K562 (cell line): ENCODE results near the gene CHM. TPM values are rescaled to one million over a fixed set of nuclear protein-coding genes. Genes with fewer than 3 reads are reported as not detected.

Experiments
- ARID4B ChIP-seq: sonication (generic); formaldehyde crosslinking; IDR thresholded peaks from 2 replicates; pipeline ENCODE4 v1.8.0; 2022; ENCODE audit warnings: mild to moderate bottlenecking, missing genetic modification reagents
- CREB3L1 ChIP-seq: fragments of 450-650 bp; IDR thresholded peaks from 2 replicates; pipeline ENCODE4 v1.6.1; 2014; ENCODE audit warnings: low read depth, mild to moderate bottlenecking, moderate library complexity, borderline replicate concordance
- DMBX1 ChIP-seq: fragments of 250-450 bp; sonication (Bioruptor Pico); IDR thresholded peaks from 2 replicates; pipeline ENCODE4 v1.8.0; 2022; ENCODE audit warnings: inconsistent platforms, mild to moderate bottlenecking, moderate library complexity, borderline replicate concordance
- FOXK2 ChIP-seq, 2 experiments: fragments of 450-650 bp; IDR thresholded peaks in 1 of 2; conservative IDR thresholded peaks in 1 of 2; 2 replicates each; pipeline ENCODE4 v1.6.1; 2016; ENCODE audit warnings: low read depth in 2 of 2, mild to moderate bottlenecking in 1 of 2
- GABPB1 ChIP-seq: sonication (generic); formaldehyde crosslinking; IDR thresholded peaks from 2 replicates; pipeline ENCODE4 v1.8.0; 2022; ENCODE audit warnings: mild to moderate bottlenecking, missing genetic modification reagents
- KDM4B ChIP-seq, 2 experiments: fragments of 450-650 bp in 1 of 2; sonication (generic) in 1 of 2; IDR thresholded peaks; 2 replicates each; pipeline ENCODE4 v1.6.1; 2016 to 2017; ENCODE audit warnings: borderline replicate concordance in 2 of 2, antibody characterized with exemption in 1 of 2, low read depth in 1 of 2, mild to moderate bottlenecking in 1 of 2
- MEIS2 ChIP-seq: fragments of 450-650 bp; IDR thresholded peaks from 2 replicates; pipeline ENCODE4 v1.6.1; 2014; ENCODE audit warnings: mild to moderate bottlenecking; ENCODE audit not compliant: partially characterized antibody
- RBM34 ChIP-seq: fragments of 200-400 bp; formaldehyde crosslinking; IDR thresholded peaks from 2 replicates; pipeline ENCODE4 v1.6.1; 2018; ENCODE audit warnings: low read length, borderline replicate concordance; ENCODE audit not compliant: insufficient read depth
- ZBTB40 ChIP-seq, 2 experiments: fragments of 450-650 bp in 1 of 2; sonication (generic) in 1 of 2; formaldehyde crosslinking in 1 of 2; IDR thresholded peaks; 2 replicates each; pipeline versions ENCODE4 v1.7.1 to v1.9.0; 2016 to 2022; ENCODE audit warnings: inconsistent platforms in 1 of 2, mild to moderate bottlenecking in 1 of 2, missing genetic modification reagents in 1 of 2
- ZNF134 ChIP-seq: fragments of 250-450 bp; sonication (Bioruptor Pico); conservative IDR thresholded peaks from 2 replicates; pipeline ENCODE4 v1.4.0; 2020
- polyA plus RNA-seq, 8 experiments: library from polyadenylated mRNA; depleted of rRNA in 4 of 8; stranded (reverse) in 5 of 8; unstranded in 3 of 8; fragments of >200 nt; fragmentation: Nextera tagmentation in 2 of 8; fragmentation: Illumina TruSeq in 1 of 8; extraction: Ambion mirVana in 2 of 8; extraction: Trizol in 1 of 8; gene quantifications; 2 replicates each; pipeline versions ENCODE4 v1.2.1 to v1.2.3, GENCODE V29; 2011 to 2014; ENCODE audit warnings: inconsistent platforms in 1 of 8, missing spikeins in 1 of 8
- total RNA-seq, 7 experiments: library from RNA; depleted of rRNA in 6 of 7; stranded (reverse); fragments of >200 nt in 6 of 7; fragmentation: Illumina TruSeq in 2 of 7; extraction: Trizol in 2 of 7; gene quantifications; 2 replicates each; pipeline versions ENCODE4 v1.2.1 to v1.2.3, GENCODE V29; 2011 to 2021; ENCODE audit warnings: low replicate concordance in 1 of 7

The CHM gene
- total and polyA plus RNA-seq, 9 of the 15 experiments (the other 6 are each of a cell fraction or from before 2014, with no cell fraction given) = 2.2 to 9.0 (median 4.6) TPM

- TF ChIP-seq ARID4B (CRISPR knock-in tag) (no peak), ZNF134 (CRISPR knock-in tag) (no peak), RBM34 (no peak), ZBTB40 (IDR thresholded peaks at IDR 0.05) (peak; percentile 78), ZBTB40 (CRISPR knock-in tag; IDR thresholded peaks at IDR 0.05) (no peak), CREB3L1 (no peak), KDM4B (IDR thresholded peaks at IDR 0.05; ENCODE audit: borderline replicate concordance in 2 of 2, low read depth in 1 of 2) (no peak), DMBX1 (CRISPR knock-in tag) (no peak), GABPB1 (CRISPR knock-in tag) (peak; percentile 72; the same call in 1 of the 2 replicates), FOXK2 (conservative IDR thresholded peaks at IDR 0.05 in 1 of 2, IDR thresholded peaks at IDR 0.05 in 1 of 2; ENCODE audit: low read depth in 2 of 2) (peak; percentile 65 to 73), MEIS2 (no peak)
Observed at GRCh38 chrX:86047174-86047935, at the start of gene CHM (continued).
